Thyroid gland (tissue), 4 donors: ENCODE data around the gene KIF5C. TPM values are rescaled to one million over a fixed set of nuclear protein-coding genes. Genes with fewer than 3 reads are reported as not detected.

Source experiments
- DNase-seq, 2 donors: peaks; one replicate each; pipeline ENCODE4 v3.0.0-alpha.2; 2019
- H3K27ac ChIP-seq, 3 donors: fragments of 200-600 bp; sonication (generic); 1 replicate in 2 of 3; 2 replicates in 1 of 3; pipeline ENCODE4 v1.5.1; 2016 to 2019; ENCODE audit warnings: mild to moderate bottlenecking in 1 of 3, moderate library complexity in 1 of 3
- H3K27me3 ChIP-seq: fragments of 200-600 bp; sonication (generic); one replicate; pipeline ENCODE4 v1.5.1; 2019
- H3K36me3 ChIP-seq, 2 donors: fragments of 200-600 bp; sonication (generic); one replicate each; pipeline ENCODE4 v1.5.1; 2016 to 2019
- H3K4me1 ChIP-seq, 2 donors: fragments of 200-600 bp; sonication (generic); one replicate each; pipeline ENCODE4 v1.5.1; 2017 to 2019
- H3K4me3 ChIP-seq, 3 donors: fragments of 200-600 bp; sonication (generic); replicated peaks in 1 of 3; 1 replicate in 2 of 3; 2 replicates in 1 of 3; pipeline ENCODE4 v1.5.1; 2016; ENCODE audit warnings: mild to moderate bottlenecking in 1 of 3
- H3K9me3 ChIP-seq: fragments of 200-600 bp; sonication (generic); one replicate; pipeline ENCODE4 v1.5.1; 2017
- POLR2A ChIP-seq, 2 donors: fragments of 450-650 bp; IDR thresholded peaks; one replicate each; pipeline ENCODE4 v1.6.1; 2017; ENCODE audit warnings: antibody characterized with exemption in 2 of 2, mild to moderate bottlenecking in 2 of 2, moderate library complexity in 1 of 2
- WGBS, 2 donors: methylation state at CpG; one replicate each; pipeline ENCODE4 v1.1.5; 2017; 5-methylcytosine and 5-hydroxymethylcytosine counted together
- intact Hi-C: fragments of 100-400 bp; cut with DNase I; formaldehyde crosslinking; loops from one replicate; pipeline ENCODE4 v1.15.1; 2023
- total RNA-seq, 4 donors: library from RNA; depleted of rRNA; stranded (reverse); fragments of >200 nt; gene quantifications; one replicate each; pipeline ENCODE4 v1.2.3, GENCODE V29; 2016
- TF ChIP-seq, protein P1 (sequence below), 6 experiments: fragments of 200-600 bp in 3 of 6; fragments of 450-650 bp in 3 of 6; sonication (generic) in 3 of 6; IDR thresholded peaks; one replicate each; pipeline ENCODE4 v1.5.1; 2016 to 2019; ENCODE audit warnings: antibody characterized with exemption in 6 of 6, mild to moderate bottlenecking in 2 of 6, inconsistent platforms in 1 of 6, moderate library complexity in 1 of 6

Gene KIF5C
- total RNA-seq, 4 donors from 2014 or later: 1.9 to 2.8 (median 2.3) TPM

DNA sequence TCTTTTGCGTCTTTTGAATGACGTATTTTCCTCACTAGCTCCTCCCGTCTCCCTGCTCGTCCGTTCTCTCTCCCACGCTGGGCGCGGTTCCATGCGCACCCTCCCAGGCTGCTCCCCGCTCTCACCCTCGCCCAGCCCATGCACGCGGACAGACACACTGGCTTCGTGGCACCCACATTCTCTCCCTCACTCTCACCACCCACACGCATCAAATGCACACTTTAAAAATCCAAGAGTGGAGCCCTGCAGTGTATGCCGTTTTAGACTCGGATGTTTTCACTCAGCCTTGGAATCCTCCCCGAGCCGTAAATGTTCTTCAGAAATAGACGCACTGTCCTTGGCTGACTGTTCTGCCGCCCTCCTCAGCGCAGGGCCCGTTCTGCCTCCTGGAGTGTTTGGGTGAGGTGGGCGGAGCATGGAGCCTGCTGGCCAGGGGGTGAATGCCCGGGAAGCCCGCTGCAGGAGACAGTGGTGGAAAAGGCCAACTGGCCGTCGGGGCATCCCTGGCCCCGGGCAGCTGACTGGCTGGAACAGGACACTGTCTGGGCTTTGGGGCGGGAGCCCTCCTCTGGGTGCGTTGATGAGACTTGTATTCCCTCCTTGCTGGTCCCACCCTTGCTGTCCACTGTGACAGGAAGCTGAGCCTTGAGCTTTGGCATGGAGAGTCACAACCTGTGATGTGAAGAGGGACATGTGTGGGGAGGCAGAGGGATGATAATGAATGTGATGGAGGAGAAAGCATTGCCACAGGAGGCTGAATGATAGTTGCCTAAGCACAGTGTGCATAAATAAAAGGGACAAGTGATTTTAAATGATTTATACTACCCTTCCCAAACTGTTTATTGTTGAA is 128.1 kb downstream of the KIF5C start:
- 95 to 97% methylated on average over 28 to 31 of the region's 31 CpGs for WGBS, 2 donors
- intact Hi-C loops: no loop called here
- DNase-seq: no peak

DNA sequence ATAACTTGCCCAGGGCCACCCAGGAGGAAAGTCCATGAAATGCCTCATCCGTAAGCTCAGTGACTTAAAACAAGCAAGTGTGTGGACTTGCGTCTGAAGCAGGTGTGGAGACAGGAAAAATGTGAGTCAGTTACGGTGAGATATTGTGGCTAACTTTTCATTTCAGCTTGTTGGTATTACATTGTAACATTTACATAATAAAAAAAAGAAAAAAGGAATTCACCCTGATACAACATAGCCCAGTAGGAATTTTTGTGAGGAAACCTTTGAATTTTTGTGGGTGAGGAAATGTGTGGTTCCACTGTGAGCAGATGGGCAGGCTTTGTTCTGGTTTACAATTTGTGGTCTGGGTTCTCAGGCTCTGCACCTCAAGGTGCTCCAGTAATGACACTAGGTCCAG is 129.8 kb downstream of the KIF5C start:
- H3K36me3 ChIP-seq: no peaks in the 10 kb centered on the region
- DNase-seq: no peak
- no peaks in the 10 kb centered on the region for H3K9me3 ChIP-seq
- H3K27ac ChIP-seq: no peak overlapping the region
- no peak for TF ChIP-seq POLR2A (IDR thresholded peaks at IDR 0.05)
- TF ChIP-seq, protein P1, sequence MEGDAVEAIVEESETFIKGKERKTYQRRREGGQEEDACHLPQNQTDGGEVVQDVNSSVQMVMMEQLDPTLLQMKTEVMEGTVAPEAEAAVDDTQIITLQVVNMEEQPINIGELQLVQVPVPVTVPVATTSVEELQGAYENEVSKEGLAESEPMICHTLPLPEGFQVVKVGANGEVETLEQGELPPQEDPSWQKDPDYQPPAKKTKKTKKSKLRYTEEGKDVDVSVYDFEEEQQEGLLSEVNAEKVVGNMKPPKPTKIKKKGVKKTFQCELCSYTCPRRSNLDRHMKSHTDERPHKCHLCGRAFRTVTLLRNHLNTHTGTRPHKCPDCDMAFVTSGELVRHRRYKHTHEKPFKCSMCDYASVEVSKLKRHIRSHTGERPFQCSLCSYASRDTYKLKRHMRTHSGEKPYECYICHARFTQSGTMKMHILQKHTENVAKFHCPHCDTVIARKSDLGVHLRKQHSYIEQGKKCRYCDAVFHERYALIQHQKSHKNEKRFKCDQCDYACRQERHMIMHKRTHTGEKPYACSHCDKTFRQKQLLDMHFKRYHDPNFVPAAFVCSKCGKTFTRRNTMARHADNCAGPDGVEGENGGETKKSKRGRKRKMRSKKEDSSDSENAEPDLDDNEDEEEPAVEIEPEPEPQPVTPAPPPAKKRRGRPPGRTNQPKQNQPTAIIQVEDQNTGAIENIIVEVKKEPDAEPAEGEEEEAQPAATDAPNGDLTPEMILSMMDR (IDR thresholded peaks at IDR 0.05): no peak
- intact Hi-C loops: no loop called here
- H3K27me3 ChIP-seq: no peaks in the 10 kb centered on the region
- no peaks in the 10 kb centered on the region for H3K4me1 ChIP-seq
- no peak overlapping the region for H3K4me3 ChIP-seq
- 93 to 98% methylated on average over 3 of the region's 3 CpGs for WGBS, 2 donors

More for the DNA sequence above, 128.1 kb downstream of the KIF5C start:
- no peak for TF ChIP-seq POLR2A (IDR thresholded peaks at IDR 0.05)
- TF ChIP-seq, protein P1 (IDR thresholded peaks at IDR 0.05): no peak
- Histone ChIP-seq H3K4me1 (no peaks in the 10 kb centered on the region), H3K27me3 (no peaks in the 10 kb centered on the region), H3K4me3 (no peak overlapping the region), H3K27ac (no peak overlapping the region), H3K9me3 (no peaks in the 10 kb centered on the region), H3K36me3 (no peaks in the 10 kb centered on the region)

DNA sequence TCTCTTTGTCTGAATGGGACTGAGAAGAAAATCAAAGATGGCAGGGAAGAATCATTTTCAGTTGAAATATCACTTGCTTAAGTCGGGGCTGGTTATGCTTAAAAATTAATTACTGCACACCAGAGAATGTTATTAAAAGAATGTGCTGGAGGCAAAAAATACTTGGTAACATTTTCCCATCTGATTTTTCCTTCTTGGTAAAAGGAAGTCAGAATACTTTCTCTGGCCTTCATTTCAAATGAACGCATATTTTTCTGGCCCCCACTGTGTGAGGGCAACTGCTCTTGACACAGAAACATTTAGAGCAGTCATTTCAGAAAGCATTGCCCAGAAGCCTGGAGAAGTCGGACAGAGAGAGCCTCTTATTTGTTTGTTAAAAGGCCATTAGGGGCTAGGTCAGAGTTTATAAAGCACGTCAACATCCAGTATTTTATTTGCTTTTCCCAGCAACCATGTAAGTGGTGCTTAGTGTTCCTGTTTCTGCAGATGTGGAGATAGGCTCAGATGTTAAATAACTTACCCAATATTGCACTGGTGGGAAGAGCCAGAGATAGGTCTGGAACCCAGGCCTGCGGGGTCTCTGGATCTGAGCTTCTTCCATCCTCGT is 130.5 kb downstream of the KIF5C start:
- H3K27ac ChIP-seq: no peak overlapping the region
- intact Hi-C loops: no loop called here
- H3K4me3 ChIP-seq: no peak overlapping the region
- no peak for DNase-seq
- H3K9me3 ChIP-seq: no peaks in the 10 kb centered on the region
- no peaks in the 10 kb centered on the region for H3K36me3 ChIP-seq
- H3K4me1 ChIP-seq: no peaks in the 10 kb centered on the region
- TF ChIP-seq, protein P1 (IDR thresholded peaks at IDR 0.05): no peak
- TF ChIP-seq POLR2A (IDR thresholded peaks at IDR 0.05): no peak
- 63 to 70% methylated on average over 6 of the region's 6 CpGs for WGBS, 2 donors
- H3K27me3 ChIP-seq: no peaks in the 10 kb centered on the region

DNA sequence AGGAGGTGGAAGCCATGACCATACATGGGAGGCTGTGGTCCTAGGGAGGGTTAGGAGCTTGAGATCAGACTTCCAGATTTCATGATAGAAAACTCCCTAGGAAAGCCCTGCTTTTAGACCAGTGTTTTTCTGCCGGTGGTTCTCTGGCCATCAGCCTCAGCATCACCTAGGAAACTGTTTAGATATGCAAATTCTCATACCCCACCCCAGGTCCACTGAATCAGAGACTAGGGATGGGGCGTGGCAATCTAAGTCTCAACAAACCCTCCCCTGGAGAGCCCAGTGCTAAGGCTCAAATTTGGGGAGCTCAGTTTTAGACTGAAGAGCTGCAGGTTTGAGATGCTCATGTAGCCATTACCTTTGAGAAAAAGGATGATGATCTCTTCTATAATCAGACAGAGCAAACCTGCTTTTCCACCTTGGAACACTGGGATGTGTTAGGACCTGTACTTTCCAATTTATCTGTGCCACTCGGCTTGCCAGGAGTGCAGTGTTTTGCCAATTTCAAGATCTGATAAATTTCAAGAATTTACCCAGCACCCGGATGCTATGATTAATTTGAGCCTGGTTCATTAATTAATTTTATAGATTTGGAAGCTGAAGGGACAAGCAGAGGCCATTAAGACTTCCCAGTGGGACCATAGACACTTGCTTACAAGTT is 132.0 kb downstream of the KIF5C start:
- intact Hi-C loops: no loop called here
- no peaks in the 10 kb centered on the region for H3K27me3 ChIP-seq
- no peak for TF ChIP-seq POLR2A (IDR thresholded peaks at IDR 0.05)
- TF ChIP-seq, protein P1 (IDR thresholded peaks at IDR 0.05): no peak
- DNase-seq: no peak
- H3K36me3 ChIP-seq: no peaks in the 10 kb centered on the region
- H3K4me1 ChIP-seq: no peaks in the 10 kb centered on the region
- H3K9me3 ChIP-seq: no peaks in the 10 kb centered on the region
- 67 to 75% methylated on average over 4 of the region's 4 CpGs for WGBS, 2 donors
- H3K4me3 ChIP-seq: no peak overlapping the region
- H3K27ac ChIP-seq: no peak overlapping the region
